LNCAP (cell line): ENCODE measurements around the gene KAT2B.

Source experiments
- TF ChIP-seq, protein P1 (sequence below): fragments of 450-650 bp; IDR thresholded peaks from 2 replicates; pipeline ENCODE4 v1.5.1; 2017; ENCODE audit warnings: mild to moderate bottlenecking

Gene KAT2B

DNA sequence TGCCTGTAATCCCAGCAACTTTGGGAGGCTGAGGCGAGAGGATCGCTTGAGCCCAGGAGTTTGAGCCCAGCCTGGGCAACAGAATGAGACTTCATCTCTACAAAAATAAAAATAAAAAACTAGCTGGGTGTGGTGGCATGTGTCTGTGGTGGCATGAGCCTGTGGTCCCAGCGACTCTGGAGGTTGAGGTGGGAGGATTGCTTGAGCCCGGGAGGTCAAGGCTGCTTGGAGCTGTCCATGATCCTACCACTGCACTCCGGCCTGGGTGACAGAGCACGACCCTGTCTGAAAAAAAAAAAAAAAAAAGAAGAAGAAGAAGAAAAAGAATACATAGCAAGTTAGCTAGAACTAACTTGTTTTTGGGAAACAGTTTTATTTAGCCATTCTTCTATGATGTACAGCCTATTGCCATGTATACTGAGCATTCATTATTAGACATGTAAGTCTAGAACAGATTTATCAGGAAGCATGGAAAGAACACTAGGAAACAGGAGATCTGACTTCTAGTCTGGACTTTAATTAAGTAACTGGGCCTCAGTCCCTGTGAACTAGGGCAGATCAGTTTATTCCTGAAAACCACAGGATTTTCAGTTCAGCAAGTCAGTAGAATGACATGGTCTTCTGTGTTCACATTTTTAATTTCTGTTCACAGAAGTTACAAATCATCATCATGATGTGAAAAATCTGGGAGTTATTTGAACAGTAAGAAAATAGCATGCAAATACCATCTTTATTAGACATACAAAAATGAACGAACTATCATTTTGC, 65.5 kb downstream of the KAT2B start:
- TF ChIP-seq, protein P1, sequence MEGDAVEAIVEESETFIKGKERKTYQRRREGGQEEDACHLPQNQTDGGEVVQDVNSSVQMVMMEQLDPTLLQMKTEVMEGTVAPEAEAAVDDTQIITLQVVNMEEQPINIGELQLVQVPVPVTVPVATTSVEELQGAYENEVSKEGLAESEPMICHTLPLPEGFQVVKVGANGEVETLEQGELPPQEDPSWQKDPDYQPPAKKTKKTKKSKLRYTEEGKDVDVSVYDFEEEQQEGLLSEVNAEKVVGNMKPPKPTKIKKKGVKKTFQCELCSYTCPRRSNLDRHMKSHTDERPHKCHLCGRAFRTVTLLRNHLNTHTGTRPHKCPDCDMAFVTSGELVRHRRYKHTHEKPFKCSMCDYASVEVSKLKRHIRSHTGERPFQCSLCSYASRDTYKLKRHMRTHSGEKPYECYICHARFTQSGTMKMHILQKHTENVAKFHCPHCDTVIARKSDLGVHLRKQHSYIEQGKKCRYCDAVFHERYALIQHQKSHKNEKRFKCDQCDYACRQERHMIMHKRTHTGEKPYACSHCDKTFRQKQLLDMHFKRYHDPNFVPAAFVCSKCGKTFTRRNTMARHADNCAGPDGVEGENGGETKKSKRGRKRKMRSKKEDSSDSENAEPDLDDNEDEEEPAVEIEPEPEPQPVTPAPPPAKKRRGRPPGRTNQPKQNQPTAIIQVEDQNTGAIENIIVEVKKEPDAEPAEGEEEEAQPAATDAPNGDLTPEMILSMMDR = no peak

GRCh38 chr3:20107722-20108121, 67.5 kb downstream of the KAT2B start:
- TF ChIP-seq, protein P1 = no peak

GRCh38 chr3:20108869-20109268, 68.6 kb downstream of the KAT2B start:
- TF ChIP-seq, protein P1 = no peak

- TF ChIP-seq, protein P1 = no peak
These were observed 70.6 kb downstream of the KAT2B start for GRCh38 chr3:20110826-20111225.

DNA sequence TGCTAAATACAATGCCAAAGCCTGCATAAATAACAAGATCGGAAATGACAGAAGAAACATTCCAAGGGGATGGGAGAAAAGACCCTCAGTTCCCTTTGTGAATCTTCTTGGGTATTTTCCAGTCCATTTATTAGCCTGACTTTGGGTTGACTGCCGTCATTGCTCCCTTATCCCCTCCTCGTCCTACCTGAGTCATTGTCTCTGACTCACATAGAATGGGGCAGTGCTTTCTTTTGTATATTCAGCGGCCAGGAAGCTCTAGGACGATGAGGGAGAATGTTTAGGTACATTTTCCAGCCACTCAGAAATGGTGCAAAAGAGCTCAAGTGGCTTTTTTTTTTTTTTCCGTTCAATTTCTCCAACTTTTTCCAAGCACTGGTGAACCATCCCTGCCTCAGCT, 71.6 kb downstream of the KAT2B start:
- TF ChIP-seq, protein P1 = no peak

DNA sequence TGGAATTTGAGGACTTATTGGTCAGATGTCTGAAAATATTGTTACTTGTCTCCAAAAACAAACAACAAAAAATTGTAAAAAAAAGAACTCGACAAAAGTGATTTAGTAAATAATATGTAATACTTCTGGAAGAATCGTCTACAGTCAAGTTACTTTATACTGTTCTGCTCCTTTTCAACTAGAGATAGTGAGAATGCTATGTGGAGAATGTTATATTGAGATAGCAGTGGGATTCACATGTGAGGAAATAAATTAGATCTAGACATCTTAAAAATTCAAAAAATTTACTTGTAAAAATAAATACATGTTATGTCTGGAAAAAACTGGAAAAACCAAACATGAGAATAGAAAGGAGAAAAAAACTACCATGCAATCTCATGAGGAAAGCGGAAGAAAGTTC, 80.8 kb downstream of the KAT2B start:
- TF ChIP-seq, protein P1 = no peak

- TF ChIP-seq, protein P1 = no peak
These were observed 82.9 kb downstream of the KAT2B start for GRCh38 chr3:20123131-20123652.

GRCh38 chr3:20125289-20125688, 85.0 kb downstream of the KAT2B start:
- TF ChIP-seq, protein P1 = no peak
